Measurements from ENCODE around the gene KCNF1. TPM values are rescaled to one million over a fixed set of nuclear protein-coding genes. Genes with fewer than 3 reads are reported as not detected.
A peak's percentile ranks its signal among the peaks of the same experiment; 100 is the strongest.

Gene KCNF1
- total and polyA plus RNA-seq, 9 donors = 2.0 to 6.6 (median 5.5) TPM

GRCh38 chr2:10868465-10869314 is 43.0 kb upstream of the KCNF1 start:
- H3K27me3 ChIP-seq (ENCODE audit: control insufficient read depth, insufficient read depth, low read length) = peaks cover 2% of the 10 kb centered on the region
- peaks cover 41% of the 10 kb centered on the region for H3K4me1 ChIP-seq (ENCODE audit: control insufficient read depth, insufficient read depth, low read length)
- H3K9me3 ChIP-seq (replicated peaks; ENCODE audit: control insufficient read depth, low read depth, low read length) = peaks cover 2% of the 10 kb centered on the region
- H3K36me3 ChIP-seq (ENCODE audit: control insufficient read depth, insufficient read depth, low read length) = no peaks in the 10 kb centered on the region
- H3K27ac ChIP-seq (ENCODE audit: low read length) = no peak overlapping the region
- no peak overlapping the region for H3K4me3 ChIP-seq (ENCODE audit: low read length)
- DNase-seq = peak; percentile 26
- WGBS (ENCODE audit: insufficient coverage) = 75% methylated on average over 12 of the region's 15 CpGs

- Histone ChIP-seq H3K4me3 (ENCODE audit: low read length) (no peak overlapping the region), H3K27ac (ENCODE audit: low read length) (no peak overlapping the region), H3K4me1 (ENCODE audit: control insufficient read depth, insufficient read depth, low read length) (peaks cover 21% of the 10 kb centered on the region), H3K36me3 (ENCODE audit: control insufficient read depth, insufficient read depth, low read length) (no peaks in the 10 kb centered on the region), H3K27me3 (ENCODE audit: control insufficient read depth, insufficient read depth, low read length) (no peaks in the 10 kb centered on the region), H3K9me3 (replicated peaks; ENCODE audit: control insufficient read depth, low read depth, low read length) (peaks cover 2% of the 10 kb centered on the region)
- DNase-seq = no peak
- WGBS (ENCODE audit: insufficient coverage) = no CpG with 5 or more reads among the region's 1 CpG
Observed at GRCh38 chr2:10871978-10872377, 39.8 kb upstream of the KCNF1 start.

- H3K4me1 ChIP-seq (ENCODE audit: control insufficient read depth, insufficient read depth, low read length) = peaks cover 13% of the 10 kb centered on the region
- no peaks in the 10 kb centered on the region for H3K36me3 ChIP-seq (ENCODE audit: control insufficient read depth, insufficient read depth, low read length)
- no peak overlapping the region for H3K4me3 ChIP-seq (ENCODE audit: low read length)
- H3K27ac ChIP-seq (ENCODE audit: low read length) = no peak overlapping the region
- no peak for DNase-seq
- peaks cover 2% of the 10 kb centered on the region for H3K9me3 ChIP-seq (replicated peaks; ENCODE audit: control insufficient read depth, low read depth, low read length)
- no peaks in the 10 kb centered on the region for H3K27me3 ChIP-seq (ENCODE audit: control insufficient read depth, insufficient read depth, low read length)
- WGBS (ENCODE audit: insufficient coverage) = 48% methylated on average over 2 of the region's 3 CpGs
Observed at GRCh38 chr2:10873171-10873570, 38.6 kb upstream of the KCNF1 start.

- H3K36me3 ChIP-seq (ENCODE audit: control insufficient read depth, insufficient read depth, low read length) = no peaks in the 10 kb centered on the region
- DNase-seq = no peak
- H3K9me3 ChIP-seq (replicated peaks; ENCODE audit: control insufficient read depth, low read depth, low read length) = peaks cover 2% of the 10 kb centered on the region
- H3K4me3 ChIP-seq (ENCODE audit: low read length) = no peak overlapping the region
- no peaks in the 10 kb centered on the region for H3K27me3 ChIP-seq (ENCODE audit: control insufficient read depth, insufficient read depth, low read length)
- H3K27ac ChIP-seq (ENCODE audit: low read length) = no peak overlapping the region
- 69% methylated on average over 7 of the region's 9 CpGs for WGBS (ENCODE audit: insufficient coverage)
- H3K4me1 ChIP-seq (ENCODE audit: control insufficient read depth, insufficient read depth, low read length) = peaks cover 7% of the 10 kb centered on the region
Observed at GRCh38 chr2:10873790-10874437, 37.8 kb upstream of the KCNF1 start.

- no peaks in the 10 kb centered on the region for H3K36me3 ChIP-seq (ENCODE audit: control insufficient read depth, insufficient read depth, low read length)
- no CpG with 5 or more reads among the region's 3 CpGs for WGBS (ENCODE audit: insufficient coverage)
- no peak for DNase-seq
- H3K9me3 ChIP-seq (replicated peaks; ENCODE audit: control insufficient read depth, low read depth, low read length) = peaks cover 2% of the 10 kb centered on the region
- no peaks in the 10 kb centered on the region for H3K27me3 ChIP-seq (ENCODE audit: control insufficient read depth, insufficient read depth, low read length)
- H3K4me3 ChIP-seq (ENCODE audit: low read length) = no peak overlapping the region
- peaks cover 4% of the 10 kb centered on the region for H3K4me1 ChIP-seq (ENCODE audit: control insufficient read depth, insufficient read depth, low read length)
- no peak overlapping the region for H3K27ac ChIP-seq (ENCODE audit: low read length)
Observed at GRCh38 chr2:10875126-10875525, 36.6 kb upstream of the KCNF1 start.

- Histone ChIP-seq H3K27ac (ENCODE audit: low read length) (no peak overlapping the region), H3K4me1 (ENCODE audit: control insufficient read depth, insufficient read depth, low read length) (peaks cover 4% of the 10 kb centered on the region), H3K36me3 (ENCODE audit: control insufficient read depth, insufficient read depth, low read length) (no peaks in the 10 kb centered on the region), H3K27me3 (ENCODE audit: control insufficient read depth, insufficient read depth, low read length) (no peaks in the 10 kb centered on the region), H3K9me3 (replicated peaks; ENCODE audit: control insufficient read depth, low read depth, low read length) (peaks cover 2% of the 10 kb centered on the region), H3K4me3 (ENCODE audit: low read length) (no peak overlapping the region)
- no CpG with 5 or more reads among the region's 3 CpGs for WGBS (ENCODE audit: insufficient coverage)
- DNase-seq = no peak
Observed at GRCh38 chr2:10876394-10876793, 35.3 kb upstream of the KCNF1 start.

GRCh38 chr2:10876963-10877362 is 34.8 kb upstream of the KCNF1 start:
- Histone ChIP-seq H3K27me3 (ENCODE audit: control insufficient read depth, insufficient read depth, low read length) (no peaks in the 10 kb centered on the region), H3K9me3 (replicated peaks; ENCODE audit: control insufficient read depth, low read depth, low read length) (no peaks in the 10 kb centered on the region), H3K4me1 (ENCODE audit: control insufficient read depth, insufficient read depth, low read length) (peaks cover 4% of the 10 kb centered on the region), H3K4me3 (ENCODE audit: low read length) (no peak overlapping the region), H3K27ac (ENCODE audit: low read length) (no peak overlapping the region), H3K36me3 (ENCODE audit: control insufficient read depth, insufficient read depth, low read length) (no peaks in the 10 kb centered on the region)
- no peak for DNase-seq
- WGBS (ENCODE audit: insufficient coverage) = 100% methylated on average over 1 of the region's 2 CpGs

GRCh38 chr2:10877651-10878111 is 34.1 kb upstream of the KCNF1 start:
- DNase-seq = no peak
- Histone ChIP-seq H3K4me3 (ENCODE audit: low read length) (no peak overlapping the region), H3K9me3 (replicated peaks; ENCODE audit: control insufficient read depth, low read depth, low read length) (no peaks in the 10 kb centered on the region), H3K27me3 (ENCODE audit: control insufficient read depth, insufficient read depth, low read length) (no peaks in the 10 kb centered on the region), H3K27ac (ENCODE audit: low read length) (no peak overlapping the region), H3K4me1 (ENCODE audit: control insufficient read depth, insufficient read depth, low read length) (peaks cover 4% of the 10 kb centered on the region), H3K36me3 (ENCODE audit: control insufficient read depth, insufficient read depth, low read length) (no peaks in the 10 kb centered on the region)
- 27% methylated on average over 7 of the region's 11 CpGs for WGBS (ENCODE audit: insufficient coverage)

- 86% methylated on average over 12 of the region's 12 CpGs for WGBS (ENCODE audit: insufficient coverage)
Observed at GRCh38 chr2:10878268-10878915, 33.3 kb upstream of the KCNF1 start.

GRCh38 chr2:10879159-10879558 is 32.6 kb upstream of the KCNF1 start:
- Histone ChIP-seq H3K9me3 (replicated peaks; ENCODE audit: control insufficient read depth, low read depth, low read length) (no peaks in the 10 kb centered on the region), H3K27me3 (ENCODE audit: control insufficient read depth, insufficient read depth, low read length) (no peaks in the 10 kb centered on the region), H3K27ac (ENCODE audit: low read length) (no peak overlapping the region), H3K4me3 (ENCODE audit: low read length) (no peak overlapping the region), H3K4me1 (ENCODE audit: control insufficient read depth, insufficient read depth, low read length) (peaks cover 9% of the 10 kb centered on the region), H3K36me3 (ENCODE audit: control insufficient read depth, insufficient read depth, low read length) (no peaks in the 10 kb centered on the region)
- no peak for DNase-seq
- 74% methylated on average over 8 of the region's 9 CpGs for WGBS (ENCODE audit: insufficient coverage)

More at GRCh38 chr2:10878268-10878915, 33.3 kb upstream of the KCNF1 start:
- no peak overlapping the region for H3K27ac ChIP-seq (ENCODE audit: low read length)
- no peak overlapping the region for H3K4me3 ChIP-seq (ENCODE audit: low read length)
- no peaks in the 10 kb centered on the region for H3K36me3 ChIP-seq (ENCODE audit: control insufficient read depth, insufficient read depth, low read length)
- DNase-seq = no peak
- no peaks in the 10 kb centered on the region for H3K9me3 ChIP-seq (replicated peaks; ENCODE audit: control insufficient read depth, low read depth, low read length)
- peaks cover 5% of the 10 kb centered on the region for H3K4me1 ChIP-seq (ENCODE audit: control insufficient read depth, insufficient read depth, low read length)
- no peaks in the 10 kb centered on the region for H3K27me3 ChIP-seq (ENCODE audit: control insufficient read depth, insufficient read depth, low read length)

All from muscle of leg (tissue), 11 donors.